GM19043 (cell line): ENCODE data around the gene ENTREP1.

ENCODE experiments used
- ATAC-seq: cut with Tn5 transposase; IDR thresholded peaks from one replicate; pipeline ENCODE4 v1.9.1; 2021; ENCODE audit warnings: low read depth; ENCODE audit not compliant: unreplicated experiment

Gene ENTREP1

DNA sequence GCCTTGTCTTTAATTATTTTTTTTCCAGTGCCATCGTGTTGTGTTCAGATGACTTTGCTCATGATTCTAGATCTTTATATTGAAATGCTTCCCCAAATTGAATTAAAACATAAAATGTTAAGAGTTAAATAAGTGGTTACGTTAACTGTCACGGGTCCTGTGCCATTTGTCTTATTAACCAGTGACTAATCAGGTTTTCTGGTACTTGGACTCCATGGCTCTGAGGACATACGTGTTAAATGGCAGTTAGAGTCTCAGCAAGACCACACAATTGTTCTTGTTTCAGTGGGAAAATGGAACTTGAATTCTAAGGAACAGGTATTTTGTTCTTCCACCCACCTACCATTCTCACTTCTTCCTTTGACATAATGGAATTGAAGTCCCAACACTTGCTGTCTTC, 32.8 kb downstream of the ENTREP1 start:
- no peak for ATAC-seq

DNA sequence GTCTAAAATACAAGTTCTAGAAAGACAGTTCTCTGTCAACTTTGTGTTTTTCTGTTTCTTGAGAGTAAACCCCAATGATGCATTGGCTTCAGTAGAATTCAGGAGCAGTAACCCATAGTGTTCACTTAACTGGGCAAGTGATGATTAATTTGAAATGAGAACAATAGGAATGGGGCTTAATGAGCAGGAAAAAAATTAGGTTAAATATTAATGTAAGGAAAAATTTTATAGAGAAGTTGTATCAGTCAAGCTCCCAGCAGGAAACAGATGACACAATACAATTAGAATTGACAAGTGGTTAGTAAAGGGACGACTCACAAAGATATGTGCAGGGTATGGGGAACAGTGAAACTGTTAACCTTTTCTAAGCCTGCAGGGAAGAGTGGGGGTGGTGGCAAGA, 38.2 kb downstream of the ENTREP1 start:
- ATAC-seq, result no peak

DNA sequence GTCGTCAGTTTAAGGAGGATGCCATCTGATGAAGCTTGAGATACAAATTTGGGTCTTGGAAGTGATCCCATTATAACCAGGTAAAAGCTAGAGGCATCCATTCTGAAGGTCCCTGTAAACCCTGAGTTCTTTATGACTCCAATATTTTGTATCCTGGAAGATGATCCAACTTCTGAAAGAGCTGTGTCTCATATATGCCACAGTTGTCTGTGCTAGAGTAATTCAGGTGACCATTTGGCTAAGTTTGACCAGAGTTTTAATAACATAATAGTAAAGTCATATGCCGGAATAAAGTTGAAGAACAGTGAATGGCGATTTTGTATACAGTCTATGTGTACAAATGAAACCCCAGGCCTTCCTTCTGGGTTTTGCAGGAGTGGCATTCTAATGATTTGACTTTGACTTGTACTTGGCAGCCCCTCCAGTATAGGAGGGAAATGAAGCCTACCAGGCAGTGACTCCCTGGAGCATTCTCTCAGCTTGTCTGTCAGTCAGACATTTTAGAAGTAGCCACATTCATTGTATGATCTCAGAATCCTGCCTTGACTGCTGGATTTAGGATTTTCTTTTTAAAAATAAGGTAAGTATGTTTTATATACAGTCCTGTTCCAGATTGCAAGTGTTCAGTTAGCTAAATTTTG, 39.6 kb downstream of the ENTREP1 start:
- ATAC-seq, result no peak

DNA sequence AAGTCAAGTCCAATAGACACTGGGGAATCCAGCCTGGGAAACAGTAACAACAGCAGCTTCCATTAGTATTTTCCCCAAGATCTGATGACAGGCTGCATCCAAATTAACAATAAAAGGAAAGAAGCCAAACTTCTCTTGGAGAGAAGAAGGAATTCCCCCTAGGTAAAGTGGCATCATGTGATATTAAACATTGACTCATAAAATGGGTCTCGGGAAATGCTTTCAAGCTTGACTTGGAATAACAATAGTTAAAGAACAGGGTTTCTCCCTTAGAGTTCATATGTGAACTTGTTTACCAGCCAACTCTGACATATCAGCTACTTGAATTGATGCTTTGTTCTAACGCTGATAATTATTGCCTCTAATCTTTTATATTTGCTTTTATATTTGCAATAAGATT, 45.4 kb downstream of the ENTREP1 start:
- ATAC-seq, result no peak

DNA sequence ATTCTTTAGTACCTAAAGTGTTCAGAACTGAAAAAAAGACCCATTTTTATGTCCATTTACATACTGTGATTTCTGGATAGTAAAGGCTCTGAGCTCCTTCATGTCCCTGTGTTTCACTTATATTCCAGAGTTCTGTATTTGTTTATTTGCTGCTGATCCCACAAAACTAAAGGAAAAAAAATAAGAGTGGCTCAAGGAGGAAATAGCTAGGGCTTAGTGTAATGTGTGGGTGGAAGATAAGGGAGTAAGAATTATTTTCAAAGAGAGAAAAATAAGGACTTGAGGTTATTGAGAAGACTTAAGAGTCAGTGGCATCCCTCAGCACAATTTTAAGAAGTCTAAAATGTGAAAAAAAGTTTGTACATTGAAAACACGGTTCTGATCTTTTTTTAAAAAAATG, 46.0 kb downstream of the ENTREP1 start:
- no peak for ATAC-seq

DNA sequence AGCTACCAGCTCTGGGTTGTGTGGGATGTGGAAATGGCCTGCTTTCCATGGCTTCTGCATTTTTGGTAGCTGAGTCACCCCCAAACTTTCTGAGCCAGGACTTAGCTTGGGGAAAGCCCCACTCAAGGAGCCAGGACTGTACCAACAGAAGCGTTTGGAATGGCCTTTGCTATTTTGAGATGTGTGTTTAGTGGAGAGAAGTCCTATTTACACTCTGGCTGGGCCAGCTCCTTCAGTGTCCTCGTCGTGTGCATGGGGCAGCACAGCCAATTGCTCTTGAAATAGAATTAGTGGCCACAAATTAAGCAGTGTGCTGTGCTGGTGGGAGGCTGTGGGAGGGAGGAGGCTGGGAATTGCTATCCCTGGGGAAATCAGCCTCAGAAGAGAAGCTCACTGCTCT, 51.6 kb downstream of the ENTREP1 start:
- no peak for ATAC-seq

DNA sequence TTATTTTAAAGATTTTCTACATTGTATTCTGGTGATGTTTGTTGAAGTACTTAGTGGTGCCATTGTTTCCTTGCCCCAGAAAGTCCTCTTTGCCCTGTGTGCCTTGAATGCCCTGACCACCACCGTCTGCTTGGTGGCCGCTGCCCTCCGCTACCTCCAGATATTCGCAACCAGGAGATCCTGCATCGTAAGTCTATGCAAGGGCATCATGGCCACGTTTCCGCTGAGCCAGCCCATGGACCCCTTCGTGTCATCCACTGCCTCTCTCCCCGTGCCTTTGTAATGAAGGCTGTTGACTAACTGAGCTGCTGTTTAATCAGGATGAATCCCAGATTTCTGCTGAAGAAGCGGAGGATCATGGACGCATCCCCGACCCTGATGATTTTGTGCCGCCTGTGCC, 52.3 kb downstream of the ENTREP1 start:
- no peak for ATAC-seq

DNA sequence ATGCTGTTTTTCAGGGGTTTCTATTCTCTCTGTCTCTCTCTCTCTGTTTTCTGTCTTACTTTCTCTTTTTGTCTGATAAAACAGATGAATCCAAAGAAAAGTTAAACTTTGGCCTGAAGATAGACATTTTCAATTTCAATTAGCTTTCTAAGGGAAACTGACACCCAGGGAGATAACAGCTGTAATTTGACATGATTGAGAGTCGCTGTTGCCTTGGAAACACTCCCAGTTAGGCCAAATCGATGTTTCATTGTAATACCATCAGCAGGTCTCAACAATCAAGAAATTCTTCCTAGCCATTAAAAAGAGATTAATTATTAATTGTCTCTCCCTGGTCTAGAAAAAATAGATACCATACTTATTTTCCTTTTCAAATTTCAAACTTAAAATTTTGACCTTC, 53.0 kb downstream of the ENTREP1 start:
- no peak for ATAC-seq

DNA sequence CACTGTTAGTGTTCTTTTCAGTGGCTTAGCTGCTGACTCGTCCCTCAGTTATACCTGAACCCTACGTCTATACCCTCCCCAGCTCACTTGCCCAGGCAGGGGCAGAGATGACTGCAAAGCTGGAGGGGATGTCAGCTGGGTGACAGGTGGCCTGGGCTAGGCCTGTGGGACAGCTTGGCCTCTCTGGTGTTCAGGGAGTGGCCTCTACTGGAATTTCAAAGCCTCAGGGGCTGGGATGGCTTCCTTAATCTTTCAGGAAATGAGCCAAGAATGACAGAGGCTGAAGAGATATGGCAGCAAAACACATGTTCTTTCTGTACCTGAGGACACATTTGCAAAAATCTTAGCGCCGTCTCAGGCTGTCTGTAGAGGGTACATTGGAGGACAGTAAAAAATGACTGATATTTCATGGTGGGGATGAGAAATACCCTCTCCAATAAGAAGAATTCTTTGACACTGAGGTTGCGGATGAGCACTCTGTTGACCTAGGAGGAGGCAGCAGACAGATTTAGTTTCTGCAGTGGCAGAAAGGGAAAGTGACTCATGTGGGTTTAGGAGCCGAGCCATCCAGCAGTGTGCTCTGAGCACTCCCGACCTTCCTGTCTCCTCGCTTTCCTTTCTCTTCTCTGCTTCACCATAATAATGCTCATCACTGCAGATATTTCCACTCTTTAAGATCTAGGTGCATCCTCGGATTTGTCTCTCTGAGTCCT, 54.4 kb downstream of the ENTREP1 start:
- no peak for ATAC-seq

DNA sequence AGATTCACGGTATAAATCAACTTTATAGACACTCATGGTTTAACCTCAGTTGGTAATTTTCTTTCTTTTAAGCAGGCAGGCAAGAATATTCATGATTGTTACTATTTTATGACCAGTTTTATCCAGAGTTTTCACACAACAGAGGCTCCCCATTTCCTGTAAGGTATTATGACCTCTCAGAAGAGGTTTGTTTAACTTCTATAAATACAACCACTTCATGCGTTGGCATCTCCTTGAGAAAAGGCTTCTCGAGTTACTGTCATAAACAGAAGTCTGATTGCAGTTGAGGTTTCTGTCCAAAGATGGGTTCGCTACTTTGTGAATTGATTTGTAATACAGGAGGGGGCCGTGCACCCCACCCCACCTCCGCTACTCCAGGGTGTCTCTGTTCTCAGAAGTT, 55.3 kb downstream of the ENTREP1 start:
- no peak for ATAC-seq

DNA sequence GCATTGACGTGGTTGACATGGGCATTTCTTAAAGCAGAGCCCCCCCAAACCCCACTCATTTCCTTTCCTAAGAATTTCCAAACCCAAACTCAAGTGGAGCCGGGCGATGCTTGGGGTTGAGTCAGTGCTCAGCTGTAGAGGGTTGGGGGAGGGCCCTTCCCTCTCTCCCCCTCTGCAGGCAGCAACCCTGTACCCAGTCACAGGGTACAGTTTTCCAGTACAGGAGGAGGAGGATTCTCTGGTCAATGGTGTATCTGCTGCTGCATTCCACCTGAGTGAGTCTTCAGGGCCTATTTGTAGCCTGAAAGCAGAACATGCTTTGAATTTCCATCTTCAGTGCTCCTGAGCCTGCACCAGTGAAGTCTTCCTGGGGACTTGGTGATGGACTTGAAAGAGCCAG, 55.8 kb downstream of the ENTREP1 start:
- ATAC-seq, result no peak

DNA sequence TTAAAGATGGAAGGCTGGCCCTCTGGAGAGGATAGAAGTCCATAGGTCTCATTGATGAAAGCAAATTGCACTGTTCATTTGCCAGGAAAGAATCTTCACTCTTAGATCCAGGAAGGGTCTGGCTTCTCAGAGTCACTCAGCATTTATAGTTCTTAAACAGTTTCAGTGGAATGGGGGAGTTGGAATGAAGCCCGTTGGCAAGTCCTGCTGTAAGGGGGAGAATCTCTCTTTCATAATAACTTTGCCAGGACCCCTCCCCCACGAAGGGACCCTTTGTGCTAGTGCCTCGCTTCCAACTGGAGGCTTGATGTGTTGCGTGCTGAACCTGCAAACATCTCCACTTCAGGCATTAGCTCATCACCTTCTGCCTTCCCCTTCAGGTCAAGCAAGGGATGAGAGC, 57.1 kb downstream of the ENTREP1 start:
- no peak for ATAC-seq

DNA sequence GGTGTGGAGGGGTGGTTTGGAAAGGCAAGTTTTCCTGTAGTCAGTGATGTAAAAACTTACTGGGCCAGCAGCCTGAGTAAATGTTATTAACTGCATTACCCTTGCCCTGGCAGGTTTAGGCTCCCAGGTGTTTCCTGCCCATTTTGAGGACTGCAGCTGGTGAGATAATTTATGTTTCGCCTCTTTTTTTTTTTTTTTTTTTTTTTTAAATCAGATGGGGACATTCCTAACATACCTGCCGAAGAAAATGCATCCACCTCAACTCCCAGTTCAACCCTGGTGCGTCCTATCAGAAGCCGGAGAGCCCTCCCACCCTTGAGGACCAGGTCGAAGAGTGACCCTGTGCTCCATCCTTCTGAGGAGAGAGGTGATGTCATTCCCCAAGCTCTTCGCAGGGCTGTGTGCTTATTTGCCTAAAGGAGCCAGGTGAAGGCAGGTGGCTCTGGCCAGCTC, 60.6 kb downstream of the ENTREP1 start:
- ATAC-seq, result no peak

DNA sequence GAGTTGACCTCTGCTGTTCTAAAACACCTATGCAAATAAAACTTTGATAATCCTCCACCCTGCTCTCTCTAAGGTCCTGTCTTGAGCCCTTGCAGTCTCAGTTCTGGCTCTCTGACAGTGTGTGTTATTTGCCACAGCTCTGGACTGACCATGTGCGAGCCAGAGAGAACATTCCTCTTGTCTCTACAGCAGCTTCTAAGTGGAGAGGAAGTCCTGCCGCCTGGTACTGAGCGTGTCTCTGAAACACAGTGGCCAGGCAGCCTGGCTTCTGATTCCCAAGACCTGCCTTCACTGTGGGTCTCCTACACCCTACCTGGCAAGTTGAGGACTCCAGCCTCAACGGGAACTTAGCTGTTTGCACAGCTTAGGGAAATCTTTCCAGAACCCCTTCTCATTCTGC, 61.6 kb downstream of the ENTREP1 start:
- no peak for ATAC-seq

DNA sequence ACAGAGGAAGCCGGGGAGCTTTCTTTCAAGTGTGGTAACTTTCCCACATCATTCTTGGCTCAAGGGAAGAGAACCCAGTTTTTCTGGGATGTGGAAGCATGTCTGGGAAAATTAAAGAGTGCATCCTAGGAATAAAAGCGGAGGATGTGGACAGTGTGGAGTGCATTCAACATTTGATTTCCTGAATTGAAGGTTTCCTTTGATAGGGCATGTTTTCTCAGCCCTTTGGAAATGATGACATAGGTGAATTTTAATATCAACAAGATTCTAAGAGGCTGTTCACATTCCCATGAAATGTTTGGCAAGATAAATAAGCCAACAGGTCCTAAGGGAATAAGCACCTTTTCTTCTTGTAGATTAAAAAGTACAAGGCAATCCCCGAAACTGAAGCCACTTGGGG, 63.6 kb downstream of the ENTREP1 start:
- ATAC-seq, result no peak

DNA sequence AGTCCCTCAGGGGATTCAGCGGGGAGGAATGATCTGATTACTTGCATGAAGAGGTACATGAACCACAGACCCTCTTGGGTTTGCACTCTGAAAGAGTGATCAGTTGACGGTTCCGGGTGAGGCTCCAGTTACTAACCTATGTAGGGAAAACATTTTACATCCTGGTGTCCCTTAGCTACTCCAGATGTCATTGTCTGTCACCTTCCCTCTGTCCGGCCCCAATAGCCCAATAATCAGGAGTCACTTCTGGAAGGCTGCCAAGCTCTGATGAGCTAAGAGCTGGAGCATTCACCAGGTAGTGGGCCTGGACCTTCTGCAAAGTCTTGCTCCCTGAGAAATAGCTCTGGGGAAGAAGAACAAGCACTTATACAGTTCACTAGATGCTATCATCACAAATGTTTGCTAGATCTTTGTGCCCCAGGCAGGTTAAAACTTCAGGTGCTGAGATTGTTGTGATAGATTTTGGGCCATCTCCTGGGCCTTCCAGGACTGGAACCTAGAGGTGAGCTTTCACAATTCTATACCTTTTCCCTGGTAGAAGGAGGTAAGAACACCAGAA, 64.5 kb downstream of the ENTREP1 start:
- ATAC-seq, result no peak

DNA sequence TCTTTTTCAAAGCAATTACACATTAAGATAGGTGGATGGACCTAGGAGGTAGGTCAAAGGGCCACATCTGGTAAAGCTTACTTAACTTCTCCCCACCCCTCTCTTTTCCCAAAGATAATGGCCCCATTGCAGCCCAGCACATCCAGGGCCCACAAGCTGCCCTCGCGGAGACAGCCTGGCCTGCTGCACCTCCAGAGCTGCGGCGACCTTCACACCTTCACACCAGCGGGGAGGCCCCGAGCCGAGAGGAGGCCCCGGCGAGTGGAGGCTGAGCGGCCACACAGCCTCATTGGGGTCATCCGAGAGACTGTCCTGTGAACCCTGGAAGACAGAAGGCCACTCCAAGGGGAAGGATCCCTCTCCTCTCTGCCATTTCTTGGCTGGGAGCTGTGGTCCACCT, 66.5 kb downstream of the ENTREP1 start:
- no peak for ATAC-seq

DNA sequence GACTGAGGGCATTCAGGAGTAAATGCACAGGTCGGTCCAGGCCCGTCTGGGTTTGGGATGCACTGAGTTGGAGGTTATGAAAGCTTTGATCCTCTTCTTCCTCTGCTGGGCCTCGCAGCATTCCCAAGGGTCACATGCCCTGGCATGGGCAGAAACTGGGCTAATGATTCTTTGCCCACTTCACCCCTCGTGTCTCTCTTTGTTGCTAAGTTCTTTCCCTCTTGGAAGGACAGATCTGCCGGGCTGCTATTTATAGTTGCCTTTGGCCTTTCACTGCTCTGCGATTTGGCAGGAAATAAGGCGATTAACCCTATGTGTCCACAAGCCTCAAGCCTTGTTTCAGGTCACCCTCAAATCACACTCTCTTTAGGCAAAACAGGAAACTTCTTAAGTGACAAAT, 66.9 kb downstream of the ENTREP1 start:
- no peak for ATAC-seq

DNA sequence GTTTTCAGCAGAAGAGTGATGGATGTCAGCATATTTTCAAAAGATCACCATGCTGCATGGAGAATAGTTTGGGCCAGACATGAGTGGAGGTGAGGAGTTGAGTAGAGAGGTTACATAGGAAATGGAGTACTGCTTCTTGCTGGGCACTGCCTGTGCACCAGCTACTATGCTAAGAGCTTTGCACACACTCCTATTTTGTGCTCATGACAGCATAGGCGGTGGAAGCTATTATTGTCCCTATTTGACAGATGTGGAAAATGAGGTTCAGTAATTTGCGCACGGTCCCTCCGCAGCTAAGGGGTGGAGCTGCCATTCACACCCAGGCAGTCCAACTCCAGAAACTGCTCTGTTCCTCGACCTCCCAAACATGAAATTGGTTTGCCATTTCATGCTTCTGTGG, 67.8 kb downstream of the ENTREP1 start:
- no peak for ATAC-seq

DNA sequence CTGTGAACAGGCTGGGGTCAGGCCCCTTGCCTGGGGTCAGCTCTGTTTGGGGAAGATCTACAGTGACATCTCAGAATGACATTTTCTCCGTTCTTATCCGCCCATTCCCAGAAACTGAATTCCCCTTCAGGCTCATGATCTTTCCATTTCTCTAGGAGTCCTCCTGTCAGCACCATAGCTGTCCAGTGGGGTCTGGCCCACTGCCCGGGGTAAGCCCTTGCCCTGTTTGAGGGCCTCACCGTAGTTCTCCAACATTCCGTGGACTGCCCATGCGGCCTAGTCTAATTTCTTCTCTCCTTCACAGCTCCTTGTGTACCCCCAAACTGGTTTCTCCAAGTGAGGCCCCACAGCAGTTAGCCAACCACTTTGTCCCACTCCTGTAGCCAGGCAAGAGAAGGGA, 68.4 kb downstream of the ENTREP1 start:
- no peak for ATAC-seq

DNA sequence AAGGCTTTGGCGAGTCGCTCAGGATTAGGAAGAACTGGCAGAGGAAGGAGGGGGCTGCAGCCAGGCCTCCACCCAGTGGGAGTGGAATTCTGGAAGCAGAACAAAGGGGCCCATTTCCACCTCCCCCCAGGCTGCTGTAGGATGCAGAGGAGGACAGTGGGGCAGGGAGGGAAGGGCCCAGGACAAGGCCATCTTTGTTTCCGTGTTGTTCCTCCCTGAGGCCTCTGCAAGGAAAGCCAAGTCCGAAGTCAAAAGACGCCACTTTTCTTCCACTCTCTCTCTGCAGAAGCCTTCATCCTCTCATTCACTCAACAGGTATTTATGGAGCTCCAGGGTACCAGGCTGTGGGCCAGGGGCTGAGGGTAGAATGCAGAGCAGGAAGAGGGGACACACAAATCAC, 70.7 kb downstream of the ENTREP1 start:
- no peak for ATAC-seq

DNA sequence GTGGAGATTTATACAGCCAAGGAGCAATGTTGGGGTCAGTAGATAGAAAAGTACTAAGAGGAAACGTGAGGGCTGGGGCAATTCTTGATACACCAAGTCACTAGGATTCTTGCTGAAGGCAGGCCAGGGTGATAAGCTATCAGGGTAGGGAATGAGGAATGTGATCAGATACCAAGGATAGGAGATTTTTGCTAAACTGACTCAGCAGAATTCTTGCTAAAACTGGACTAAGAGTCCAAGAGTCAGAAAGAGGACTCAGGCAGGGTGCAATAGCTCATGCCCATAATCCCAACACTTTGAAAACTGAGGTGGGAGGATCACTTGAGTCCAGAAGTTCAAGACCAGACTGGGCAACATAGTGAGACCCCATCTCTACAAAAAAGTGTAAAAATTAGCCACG, 71.7 kb downstream of the ENTREP1 start:
- no peak for ATAC-seq
